HG02798 (cell line): Measurements from ENCODE around the gene CTSW.

Experiments
- ATAC-seq: cut with Tn5 transposase; IDR thresholded peaks from one replicate; pipeline ENCODE4 v1.9.1; 2021; ENCODE audit warnings: mild to moderate bottlenecking; ENCODE audit not compliant: unreplicated experiment, poor library complexity

Gene CTSW

GRCh38 chr11:65865550-65866172 is 14.0 kb upstream of the CTSW start:
- ATAC-seq: no peak

- no peak for ATAC-seq
Measured at GRCh38 chr11:65866509-65867283, 12.9 kb upstream of the CTSW start.

DNA sequence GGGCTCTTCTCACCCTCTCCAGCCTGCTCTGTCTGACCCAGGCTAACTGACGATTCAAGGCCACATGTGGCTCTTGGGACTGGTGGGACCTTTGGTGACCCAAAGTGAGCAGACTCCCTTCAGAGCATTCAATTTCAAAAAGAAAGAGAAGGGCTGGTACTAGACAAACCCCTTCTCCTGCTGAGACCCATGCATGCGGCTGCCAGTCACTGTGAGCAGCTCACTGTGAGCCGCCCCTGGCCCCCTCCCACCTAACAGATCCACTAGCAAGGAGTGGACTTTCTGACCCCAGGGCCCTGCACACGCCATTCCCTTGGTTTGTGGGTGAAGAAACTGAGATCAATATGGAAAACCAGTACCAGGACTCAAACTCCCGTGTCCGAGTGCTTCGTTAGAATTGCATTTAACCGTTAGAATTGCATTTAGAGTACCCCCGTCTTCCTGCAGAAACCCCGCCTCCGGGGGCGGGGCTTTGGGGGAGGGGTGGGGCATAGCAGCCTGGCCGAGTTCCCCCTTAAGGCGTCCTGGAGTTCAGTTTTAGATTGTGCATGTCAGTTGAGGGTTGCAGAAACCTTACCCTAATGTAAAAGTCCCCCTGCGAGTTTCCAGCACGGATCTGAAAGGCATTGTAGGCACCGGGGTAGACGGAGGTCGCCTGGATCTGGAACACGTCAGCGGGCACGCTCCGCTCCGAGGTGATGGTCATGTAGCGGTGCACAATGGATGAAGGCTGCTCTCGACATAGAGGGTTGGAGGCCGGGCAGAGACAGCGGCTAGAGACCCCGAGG is 12.2 kb upstream of the CTSW start:
- ATAC-seq: no peak

GRCh38 chr11:65868076-65868667 is 11.5 kb upstream of the CTSW start:
- ATAC-seq: no peak

- ATAC-seq: no peak
Measured at GRCh38 chr11:65868907-65869306, 10.7 kb upstream of the CTSW start.

GRCh38 chr11:65869643-65870306 is 9.9 kb upstream of the CTSW start:
- no peak for ATAC-seq

DNA sequence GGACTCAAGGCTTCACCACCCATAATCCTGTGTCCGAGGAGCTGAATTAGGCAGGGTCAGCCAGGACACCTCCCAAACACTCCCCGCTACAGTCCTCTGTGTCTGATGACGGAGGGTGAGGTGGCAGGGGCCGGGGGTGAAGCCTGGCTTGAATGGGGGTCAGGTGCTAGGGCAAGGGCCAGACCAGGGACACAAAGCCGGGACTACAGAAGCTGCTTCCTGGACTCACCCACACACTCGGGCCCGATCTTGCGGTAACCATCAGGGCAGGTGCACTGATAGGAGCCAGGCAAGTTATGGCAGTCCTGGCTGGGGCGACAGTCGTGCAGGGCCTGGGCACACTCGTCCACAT is 9.4 kb upstream of the CTSW start:
- ATAC-seq: no peak

GRCh38 chr11:65870706-65871681 is 8.6 kb upstream of the CTSW start:
- no peak for ATAC-seq

GRCh38 chr11:65871811-65872548 is 7.7 kb upstream of the CTSW start:
- ATAC-seq: no peak

DNA sequence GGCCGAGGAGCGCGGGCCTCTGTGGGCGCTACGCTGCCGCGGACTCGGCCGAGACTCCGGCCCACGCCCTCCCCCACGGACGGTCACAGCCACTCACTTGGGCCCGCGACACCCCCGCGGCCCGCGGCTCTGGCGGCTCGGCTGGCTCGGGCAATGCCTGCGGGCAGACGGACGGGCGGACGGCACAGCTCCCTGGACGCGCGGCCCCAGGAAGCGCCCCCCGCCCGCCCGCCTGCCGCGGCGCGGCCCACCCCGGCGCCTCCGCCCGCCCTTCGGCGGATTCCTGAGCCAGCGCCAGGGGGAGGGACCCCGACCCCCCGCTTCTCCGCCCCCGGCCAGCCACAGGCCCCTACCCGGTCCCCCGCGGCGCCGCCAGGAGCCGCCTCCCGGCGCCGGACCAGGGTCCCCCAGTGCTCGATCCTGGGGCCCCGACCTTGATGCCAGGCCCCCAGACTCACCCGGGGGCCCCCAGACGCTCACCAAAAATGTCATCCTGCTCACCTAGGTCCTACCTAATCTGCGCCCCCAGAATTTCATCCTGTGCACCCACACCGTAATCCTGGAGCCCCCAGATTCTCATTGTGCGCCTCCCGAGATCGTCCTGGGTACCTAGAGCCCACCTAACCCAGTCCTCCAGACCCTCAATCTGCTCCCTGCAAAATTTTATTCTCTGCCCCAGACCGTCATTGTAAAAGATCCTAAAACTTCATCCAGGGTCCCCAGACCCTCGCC is 6.9 kb upstream of the CTSW start, which contains the start of gene EFEMP2:
Gene EFEMP2, minus strand, starts transcription at position 215 of the 732 bp plus-strand sequence. CDS start 446 bp downstream, outside the sequence.
- no peak for ATAC-seq

- ATAC-seq: peak; percentile 90
Measured at GRCh38 chr11:65873318-65874156, 6.1 kb upstream of the CTSW start.

DNA sequence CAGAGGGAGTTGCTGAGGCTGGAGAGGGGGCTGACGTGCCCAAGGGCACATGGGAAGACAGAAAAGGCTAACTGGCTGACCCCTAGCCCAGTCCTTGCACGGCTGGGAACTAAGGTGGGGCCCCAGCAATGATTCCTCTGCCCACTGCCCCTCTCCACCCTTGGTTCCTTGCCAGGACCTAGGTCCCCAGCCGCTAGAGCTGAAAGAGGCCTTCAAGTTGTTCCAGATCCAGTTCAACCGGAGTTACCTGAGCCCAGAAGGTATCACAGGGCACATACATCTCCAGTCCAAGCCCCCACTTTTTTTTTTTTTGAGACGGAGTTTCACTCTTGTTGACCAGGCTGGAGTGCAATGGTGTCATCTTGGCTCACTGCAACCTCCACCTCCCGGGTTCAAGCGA is 390 bp downstream of the CTSW start:
- no peak for ATAC-seq

DNA sequence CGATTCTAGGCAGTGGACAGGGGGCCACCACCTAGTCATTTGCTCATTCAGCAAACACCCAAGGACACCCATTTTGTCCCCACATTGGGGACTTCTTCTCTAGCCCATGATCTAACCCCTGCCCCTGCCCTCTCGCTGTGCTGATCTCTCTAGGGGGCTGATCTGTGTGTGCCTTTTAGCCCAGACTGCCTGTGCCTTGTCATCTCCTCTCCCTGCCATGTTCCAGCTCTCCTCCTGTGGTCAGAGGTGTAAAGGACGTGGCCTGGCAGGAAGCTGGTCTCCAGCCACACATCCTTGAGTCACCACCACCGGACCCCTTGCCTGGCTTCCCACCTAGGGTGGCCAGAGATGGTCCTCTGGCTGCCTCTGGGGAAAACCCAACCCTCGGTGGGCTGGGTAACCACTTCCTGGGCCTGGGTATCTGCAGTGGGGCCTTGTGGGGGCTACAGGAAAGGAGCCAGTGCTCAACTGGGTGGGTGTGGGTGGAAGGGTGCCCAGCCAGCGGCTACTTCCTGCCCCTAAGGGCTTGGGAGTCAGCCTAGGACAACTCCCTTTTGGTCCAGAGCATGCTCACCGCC is 1.3 kb downstream of the CTSW start:
- no peak for ATAC-seq

DNA sequence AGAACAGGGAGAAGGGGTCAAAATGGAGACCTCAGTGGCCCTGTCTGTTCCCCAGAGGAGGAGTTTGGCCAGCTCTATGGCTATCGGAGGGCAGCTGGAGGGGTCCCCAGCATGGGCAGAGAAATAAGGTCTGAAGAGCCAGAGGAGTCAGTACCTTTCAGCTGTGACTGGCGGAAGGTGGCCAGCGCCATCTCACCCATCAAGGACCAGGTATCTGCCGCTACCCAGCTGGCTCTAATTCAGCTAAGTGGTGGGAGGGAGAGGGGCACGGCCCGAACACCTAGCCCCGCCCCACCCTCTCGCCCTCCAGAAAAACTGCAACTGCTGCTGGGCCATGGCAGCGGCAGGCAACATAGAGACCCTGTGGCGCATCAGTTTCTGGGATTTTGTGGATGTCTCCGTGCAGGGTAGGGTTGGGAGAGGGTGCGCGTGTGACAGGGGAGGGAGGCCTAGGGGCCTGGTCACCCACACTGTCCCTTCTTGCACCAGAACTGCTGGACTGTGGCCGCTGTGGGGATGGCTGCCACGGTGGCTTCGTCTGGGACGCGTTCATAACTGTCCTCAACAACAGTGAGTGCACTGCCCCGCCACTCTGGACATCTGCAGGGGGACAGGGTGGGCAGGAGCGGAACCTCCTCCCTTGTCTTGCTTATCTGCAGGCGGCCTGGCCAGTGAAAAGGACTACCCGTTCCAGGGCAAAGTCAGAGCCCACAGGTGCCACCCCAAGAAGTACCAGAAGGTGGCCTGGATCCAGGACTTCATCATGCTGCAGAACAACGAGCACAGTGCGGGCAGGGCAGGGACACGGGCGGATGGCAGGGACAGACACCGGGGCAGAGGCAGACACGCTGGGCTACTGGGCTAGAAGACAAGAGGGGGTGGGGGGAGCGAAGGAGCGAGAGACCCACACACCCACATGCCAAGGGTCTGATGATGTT is 2.8 kb downstream of the CTSW start:
- no peak for ATAC-seq

GRCh38 chr11:65883058-65883761 is 3.6 kb downstream of the CTSW start:
- ATAC-seq: no peak
